GM19025 (cell line): ENCODE measurements around the gene APLN.

ENCODE experiments used
- ATAC-seq: cut with Tn5 transposase; IDR thresholded peaks from one replicate; pipeline ENCODE4 v1.9.1; 2021; ENCODE audit warnings: mild to moderate bottlenecking, low read depth, moderate library complexity; ENCODE audit not compliant: unreplicated experiment

The APLN gene

GRCh38 chrX:129600981-129601424 lies 53.8 kb downstream of the APLN start:
- ATAC-seq, result no peak

GRCh38 chrX:129599996-129600395 lies 54.8 kb downstream of the APLN start:
- no peak for ATAC-seq

GRCh38 chrX:129599499-129599898 lies 55.3 kb downstream of the APLN start:
- no peak for ATAC-seq

- ATAC-seq, result no peak
These were observed 56.9 kb downstream of the APLN start for GRCh38 chrX:129597905-129598304.

- ATAC-seq, result no peak
These were observed 58.7 kb downstream of the APLN start for GRCh38 chrX:129596077-129596476.
